Left ventricle myocardium superior (tissue), 1 donor: ENCODE data around the gene ETF1. TPM values are rescaled to one million over a fixed set of nuclear protein-coding genes. Genes with fewer than 3 reads are reported as not detected.
"Not testable (repeated sequence)": the region's sequence is repeated elsewhere in the genome, so short reads cannot be mapped to it uniquely, and the experiment has no call there.

ENCODE experiments used
- ATAC-seq: fragments of 200-7000 bp; cut with Tn5 transposase; one replicate; pipeline ENCODE4 v1.9.1; 2020; ENCODE audit warnings: mild to moderate bottlenecking, moderate library complexity
- DNase-seq: peaks from one replicate; pipeline ENCODE4 v3.0.0-alpha.2; 2020
- intact Hi-C: fragments of 100-400 bp; cut with micrococcal nuclease; formaldehyde crosslinking; loops from one replicate; pipeline ENCODE4 v1.11.0; 2022
- total RNA-seq: library from RNA; stranded (reverse); fragmentation: NEBNext Ultra II Directional; extraction: Animal tissue kit (Norgen Biotek cat#: 25700); gene quantifications from one replicate; pipeline ENCODE4 v1.2.1, GENCODE V29; 2021
- donor health status: DM: no; HTN: yes; CAD: no; lungs with severe emphysema.

ETF1 gene
- total RNA-seq, 1 donor from 2014 or later, result 86.2 TPM

GRCh38 chr5:138502521-138502920 lies 40.5 kb downstream of the ETF1 start:
- DNase-seq, result no peak
- intact Hi-C loops, result loop anchor here (5.0 kb wide), 1 partner anchor 55 kb away; no protein-coding TSS in a partner anchor
- ATAC-seq, result no peak

- intact Hi-C loops, result loop anchor here (5.0 kb wide), 1 partner anchor 55 kb away; no protein-coding TSS in a partner anchor
- ATAC-seq (no peak), DNase-seq (no peak)
Measured at GRCh38 chr5:138502121-138502520, 40.9 kb downstream of the ETF1 start.

- ATAC-seq, result no peak
- intact Hi-C loops, result no loop called here
- no peak for DNase-seq
Measured at GRCh38 chr5:138498376-138498775, 44.7 kb downstream of the ETF1 start.

- ATAC-seq, result no peak
- intact Hi-C loops, result no loop called here
- DNase-seq, result no peak
Measured at GRCh38 chr5:138495351-138495750, 47.7 kb downstream of the ETF1 start.

GRCh38 chr5:138492560-138493045 lies 50.4 kb downstream of the ETF1 start:
- intact Hi-C loops, result no loop called here
- DNase-seq, result no peak
- no peak for ATAC-seq

- ATAC-seq (peak; percentile 98), DNase-seq (peak; percentile 96)
- intact Hi-C loops, result no loop called here
Measured at GRCh38 chr5:138491669-138492559, 51.1 kb downstream of the ETF1 start.

- ATAC-seq, result no peak
- no peak for DNase-seq
- intact Hi-C loops, result no loop called here
Measured at GRCh38 chr5:138491284-138491648, 51.8 kb downstream of the ETF1 start.

- intact Hi-C loops, result no loop called here
- no peak for ATAC-seq
- no peak for DNase-seq
Measured at GRCh38 chr5:138490648-138491283, 52.3 kb downstream of the ETF1 start.

GRCh38 chr5:138489683-138490061 lies 53.4 kb downstream of the ETF1 start:
- intact Hi-C loops, result no loop called here

GRCh38 chr5:138488481-138488945 lies 54.5 kb downstream of the ETF1 start:
- intact Hi-C loops, result no loop called here
- no peak for ATAC-seq
- no peak for DNase-seq

More at GRCh38 chr5:138489683-138490061, 53.4 kb downstream of the ETF1 start:
- no peak for ATAC-seq
- DNase-seq, result peak; percentile 40

GRCh38 chr5:138482638-138483037 lies 60.4 kb downstream of the ETF1 start:
- ATAC-seq, result no peak
- intact Hi-C loops, result no loop called here

GRCh38 chr5:138476918-138477317 lies 66.1 kb downstream of the ETF1 start:
- ATAC-seq (no peak), DNase-seq (no peak)
- intact Hi-C loops, result no loop called here

More at GRCh38 chr5:138482638-138483037, 60.4 kb downstream of the ETF1 start:
- no peak for DNase-seq

GRCh38 chr5:138473151-138473550 lies 69.9 kb downstream of the ETF1 start:
- DNase-seq, intact Hi-C loops, ATAC-seq: not testable (repeated sequence)

- DNase-seq (no peak), ATAC-seq (no peak)
- intact Hi-C loops, result no loop called here
Measured at GRCh38 chr5:138472353-138472752, 70.7 kb downstream of the ETF1 start.

GRCh38 chr5:138471052-138471361 lies 72.0 kb downstream of the ETF1 start:
- DNase-seq (no peak), ATAC-seq (no peak)
- intact Hi-C loops, result no loop called here

GRCh38 chr5:138470322-138471051 lies 72.5 kb downstream of the ETF1 start:
- ATAC-seq (no peak), DNase-seq (no peak)
- intact Hi-C loops, result no loop called here

- no peak for ATAC-seq
- no peak for DNase-seq
Measured at GRCh38 chr5:138469540-138470321, 73.3 kb downstream of the ETF1 start.

GRCh38 chr5:138468966-138469539 lies 74.0 kb downstream of the ETF1 start:
- no peak for ATAC-seq
- no peak for DNase-seq
- intact Hi-C loops, result no loop called here

More at GRCh38 chr5:138469540-138470321, 73.3 kb downstream of the ETF1 start:
- intact Hi-C loops, result no loop called here
